Activated effector memory CD4-positive, alpha-beta T cell treated with anti-CD3 and anti-CD28 coated beads, Interleukin-2, amount 50 U/mL, for 16 hours (primary cell): ENCODE data around the gene CUL2.
"Not testable (repeated sequence)": the region's sequence is repeated elsewhere in the genome, so short reads cannot be mapped to it uniquely, and the experiment has no call there.

Source experiments
- DNase-seq: peaks from one replicate; pipeline ENCODE4 v3.0.0-alpha.2; 2020

CUL2 gene

DNA sequence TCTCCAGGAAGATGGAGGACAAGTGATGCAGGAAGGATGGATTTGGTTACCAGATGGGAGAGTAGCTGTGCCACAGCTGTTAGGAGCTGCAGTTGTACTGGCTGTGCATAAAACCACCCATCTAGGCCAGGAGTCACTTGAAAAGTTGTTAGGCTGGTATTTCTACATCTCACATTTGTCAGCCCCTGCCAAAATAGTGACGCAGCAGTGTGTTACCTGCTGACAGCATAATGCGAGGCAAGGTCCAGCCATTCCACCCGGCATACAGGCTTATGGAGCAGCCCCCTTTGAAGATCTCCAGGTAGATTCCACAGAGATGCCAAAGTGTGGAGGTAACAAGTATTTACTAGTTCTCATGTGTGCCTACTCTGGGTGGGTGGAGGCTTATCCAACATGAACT is 116.4 kb downstream of the CUL2 start:
- not testable (repeated sequence) for DNase-seq

DNA sequence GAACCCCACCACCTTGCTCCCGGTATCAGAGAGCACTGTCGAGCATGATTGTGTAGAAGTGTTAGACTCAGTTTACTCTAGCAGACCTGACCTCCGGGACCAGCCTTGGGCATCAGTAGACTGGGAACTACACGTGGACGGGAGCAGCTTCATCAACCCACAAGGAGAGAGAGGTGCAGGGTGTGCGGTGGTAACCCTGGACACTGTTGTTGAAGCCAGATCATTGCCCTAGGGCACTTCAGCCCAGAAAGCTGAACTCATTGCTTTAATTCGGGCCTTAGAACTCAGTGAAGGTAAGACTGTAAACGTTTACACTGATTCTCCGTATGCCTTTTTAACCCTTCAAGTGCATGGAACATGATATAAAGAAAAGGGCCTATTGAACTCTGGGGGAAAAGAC is 117.0 kb downstream of the CUL2 start:
- not testable (repeated sequence) for DNase-seq

GRCh38 chr10:34972591-34972990 is 117.5 kb downstream of the CUL2 start:
- DNase-seq, result not testable (repeated sequence)

DNA sequence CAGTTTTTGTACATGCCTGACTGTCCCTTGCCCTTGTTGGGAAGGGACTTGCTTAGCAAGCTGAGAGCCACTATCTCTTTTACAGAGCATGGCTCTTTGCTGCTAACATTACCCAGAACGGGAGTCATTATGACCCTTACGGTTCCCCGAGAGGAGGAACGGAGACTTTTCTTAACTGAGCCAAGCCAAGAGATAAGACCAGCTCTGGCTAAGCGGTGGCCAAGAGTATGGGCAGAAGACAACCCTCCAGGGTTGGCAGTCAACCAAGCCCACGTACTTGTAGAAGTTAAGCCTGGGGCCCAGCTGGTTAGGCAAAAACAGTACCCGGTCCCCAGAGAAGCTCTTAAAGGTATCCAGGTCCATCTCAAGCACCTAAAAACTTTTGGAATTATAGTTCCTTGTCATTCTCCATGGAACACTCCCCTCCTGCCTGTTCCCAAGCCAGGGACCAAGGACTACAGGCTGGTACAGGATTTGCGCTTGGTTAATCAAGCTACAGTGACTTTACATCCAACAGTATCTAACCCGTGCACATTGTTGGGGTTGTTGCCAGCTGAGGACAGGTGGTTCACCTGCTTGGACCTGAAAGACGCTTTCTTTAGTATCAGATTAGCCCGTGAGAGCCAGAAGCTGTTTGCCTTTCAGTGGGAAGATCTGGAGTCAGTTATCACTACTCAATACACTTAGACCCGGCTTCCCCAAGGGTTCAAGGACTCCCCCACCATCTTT is 118.4 kb downstream of the CUL2 start:
- not testable (repeated sequence) for DNase-seq

GRCh38 chr10:34969171-34969570 is 121.0 kb downstream of the CUL2 start:
- no peak for DNase-seq

DNA sequence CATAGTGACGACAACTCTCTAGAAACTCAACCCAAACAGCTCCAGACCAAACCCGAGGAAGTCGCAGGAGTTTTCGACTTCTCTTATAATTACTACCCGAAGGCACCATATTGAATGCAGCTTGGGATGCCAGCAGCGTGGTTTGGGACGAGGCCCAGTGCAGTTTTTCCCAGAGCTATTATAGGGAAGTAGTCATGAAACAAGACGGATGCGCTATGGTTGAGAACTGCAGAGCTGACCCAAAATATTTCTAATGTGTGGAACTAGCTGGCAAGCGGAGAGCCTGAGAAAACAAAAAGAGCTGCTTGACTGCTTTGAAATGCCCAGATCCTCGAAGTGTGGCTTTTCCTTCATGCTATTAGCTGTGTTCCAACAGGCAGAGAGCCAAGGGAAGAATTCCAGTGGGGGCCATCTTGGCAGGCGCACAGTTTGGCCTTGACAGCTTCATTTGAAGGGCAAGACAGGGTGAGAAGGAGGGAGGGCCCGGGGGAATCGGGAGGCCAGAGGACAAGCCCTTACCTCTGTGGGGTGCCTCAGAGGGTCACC is 122.7 kb downstream of the CUL2 start:
- no peak for DNase-seq

DNA sequence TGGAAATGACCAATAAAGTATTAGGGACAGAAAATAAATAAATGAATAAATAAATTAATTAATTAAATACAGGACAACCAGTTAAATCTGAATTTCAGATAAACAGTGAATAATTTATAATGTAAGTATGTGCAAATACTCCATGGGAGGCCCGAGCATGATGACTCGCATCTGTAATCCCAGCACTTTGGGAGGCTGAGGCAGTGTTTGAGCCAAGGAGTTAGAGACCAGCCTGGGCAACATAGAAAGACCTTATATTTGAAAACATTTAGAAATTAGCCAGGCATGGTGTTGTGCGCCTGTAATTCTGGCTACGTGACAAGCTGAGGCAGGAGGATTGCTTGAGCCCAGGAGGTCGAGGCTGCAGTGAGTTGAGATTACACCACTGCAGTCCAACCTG is 123.7 kb downstream of the CUL2 start:
- no peak for DNase-seq

DNA sequence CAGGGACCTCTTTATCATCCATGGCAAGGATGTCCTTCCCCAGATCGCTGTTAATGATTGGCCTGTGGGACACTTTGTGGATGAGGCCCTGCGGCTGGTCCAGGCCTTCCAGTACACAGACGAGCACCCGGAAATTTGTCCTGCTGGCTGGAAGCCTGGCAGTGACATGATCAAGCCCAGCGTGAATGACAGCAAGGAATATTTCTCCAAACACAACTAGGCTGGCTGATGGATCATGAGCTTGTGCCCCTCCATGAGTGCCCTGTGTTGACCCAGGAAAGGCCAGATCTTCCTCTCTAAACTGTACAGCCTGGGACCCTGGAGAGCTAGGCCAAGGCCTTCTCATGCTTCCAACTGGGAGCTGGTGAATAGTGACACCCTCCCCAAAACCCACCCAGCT is 124.1 kb downstream of the CUL2 start:
- DNase-seq, result no peak

GRCh38 chr10:34964166-34964800 is 125.9 kb downstream of the CUL2 start:
- DNase-seq, result no peak

- no peak for DNase-seq
Observed at GRCh38 chr10:34962866-34963265, 127.3 kb downstream of the CUL2 start.

DNA sequence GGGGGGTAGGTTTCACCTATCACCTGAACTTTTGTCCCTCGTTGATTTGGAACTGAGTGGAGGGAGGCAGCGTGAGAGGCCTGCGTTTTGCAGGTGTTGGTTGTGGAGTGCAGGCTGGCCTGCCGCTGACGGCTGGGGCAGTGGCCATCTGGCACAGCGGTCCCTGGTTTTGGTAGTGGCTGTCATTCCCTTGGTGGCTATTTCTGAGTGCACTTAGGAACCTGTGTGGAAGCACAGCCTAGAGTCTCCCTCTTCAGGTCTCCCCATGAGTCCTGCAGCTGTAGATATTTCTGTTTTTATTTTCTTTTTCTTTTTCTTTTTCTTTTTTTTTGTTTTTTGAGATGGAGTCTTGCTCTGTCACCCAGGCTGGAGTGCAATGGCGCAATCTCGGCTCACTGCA is 129.2 kb downstream of the CUL2 start:
- DNase-seq, result no peak

GRCh38 chr10:34959786-34960185 is 130.4 kb downstream of the CUL2 start:
- no peak for DNase-seq

DNA sequence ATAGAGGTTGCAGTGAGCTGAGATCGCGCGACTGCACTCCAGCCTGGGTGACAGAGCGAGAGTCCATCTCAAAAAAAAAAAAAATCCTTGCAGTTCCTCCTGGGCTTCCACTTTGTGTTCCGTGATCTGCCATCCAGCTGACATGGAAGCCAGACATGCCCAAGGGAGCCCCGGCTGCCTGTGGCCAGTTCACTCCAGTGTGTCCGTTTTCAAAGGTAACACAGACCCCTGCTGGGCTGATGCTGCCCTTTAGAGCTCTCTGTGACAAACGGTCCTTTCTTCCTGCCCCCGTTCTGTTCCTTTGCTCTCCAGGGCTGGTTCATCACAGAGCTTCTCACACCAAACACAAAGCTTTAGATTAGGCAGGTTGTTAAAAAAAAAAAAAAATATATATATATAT is 130.8 kb downstream of the CUL2 start:
- DNase-seq, result no peak
